Measurements from ENCODE around the gene CYP4F3. TPM values are rescaled to one million over a fixed set of nuclear protein-coding genes. Genes with fewer than 3 reads are reported as not detected.
"Not testable (repeated sequence)": the region's sequence is repeated elsewhere in the genome, so short reads cannot be mapped to it uniquely, and the experiment has no call there.

CYP4F3 gene
- total RNA-seq, 2 donors from 2014 or later: 0.24 to 0.62 TPM

DNA sequence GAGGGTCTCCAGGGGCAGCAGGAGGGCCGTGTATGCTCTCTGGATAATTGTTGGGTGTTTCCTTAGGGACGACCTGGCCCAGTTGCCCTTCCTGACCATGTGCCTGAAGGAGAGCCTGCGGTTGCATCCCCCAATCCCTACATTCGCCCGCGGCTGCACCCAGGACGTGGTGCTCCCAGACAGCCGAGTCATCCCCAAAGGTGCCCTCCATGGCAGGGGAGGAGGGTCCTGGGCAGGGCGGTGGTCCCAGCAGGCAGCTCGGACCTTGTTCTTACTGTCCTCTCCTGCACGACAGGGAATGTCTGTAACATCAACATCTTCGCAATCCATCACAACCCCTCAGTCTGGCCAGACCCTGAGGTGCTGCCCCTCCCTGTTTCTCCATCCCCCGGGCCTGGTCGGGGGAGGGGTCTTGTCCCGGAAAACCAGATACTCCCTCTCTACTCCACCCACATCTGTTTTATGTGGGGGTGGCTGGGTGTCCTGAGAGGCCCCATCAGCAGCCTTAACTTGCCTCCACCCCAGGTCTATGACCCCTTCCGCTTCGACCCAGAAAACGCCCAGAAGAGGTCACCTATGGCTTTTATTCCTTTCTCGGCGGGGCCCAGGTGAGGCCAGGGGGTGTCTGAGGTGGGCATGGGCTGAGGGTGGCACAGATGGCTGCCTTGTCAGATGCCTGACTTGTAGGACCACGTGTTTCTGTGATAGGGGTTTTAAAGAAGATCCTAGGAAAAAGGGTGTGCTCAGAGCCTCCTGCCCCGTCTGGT lies 12.3 kb upstream of the CYP4F3 start:
- DNase-seq: no peak
- no peak for ATAC-seq
- intact Hi-C loops (cut with DNase I): loop anchor here (2.0 to 5.0 kb wide), 3 partner anchors 184 to 554 kb away; no protein-coding TSS in a partner anchor

DNA sequence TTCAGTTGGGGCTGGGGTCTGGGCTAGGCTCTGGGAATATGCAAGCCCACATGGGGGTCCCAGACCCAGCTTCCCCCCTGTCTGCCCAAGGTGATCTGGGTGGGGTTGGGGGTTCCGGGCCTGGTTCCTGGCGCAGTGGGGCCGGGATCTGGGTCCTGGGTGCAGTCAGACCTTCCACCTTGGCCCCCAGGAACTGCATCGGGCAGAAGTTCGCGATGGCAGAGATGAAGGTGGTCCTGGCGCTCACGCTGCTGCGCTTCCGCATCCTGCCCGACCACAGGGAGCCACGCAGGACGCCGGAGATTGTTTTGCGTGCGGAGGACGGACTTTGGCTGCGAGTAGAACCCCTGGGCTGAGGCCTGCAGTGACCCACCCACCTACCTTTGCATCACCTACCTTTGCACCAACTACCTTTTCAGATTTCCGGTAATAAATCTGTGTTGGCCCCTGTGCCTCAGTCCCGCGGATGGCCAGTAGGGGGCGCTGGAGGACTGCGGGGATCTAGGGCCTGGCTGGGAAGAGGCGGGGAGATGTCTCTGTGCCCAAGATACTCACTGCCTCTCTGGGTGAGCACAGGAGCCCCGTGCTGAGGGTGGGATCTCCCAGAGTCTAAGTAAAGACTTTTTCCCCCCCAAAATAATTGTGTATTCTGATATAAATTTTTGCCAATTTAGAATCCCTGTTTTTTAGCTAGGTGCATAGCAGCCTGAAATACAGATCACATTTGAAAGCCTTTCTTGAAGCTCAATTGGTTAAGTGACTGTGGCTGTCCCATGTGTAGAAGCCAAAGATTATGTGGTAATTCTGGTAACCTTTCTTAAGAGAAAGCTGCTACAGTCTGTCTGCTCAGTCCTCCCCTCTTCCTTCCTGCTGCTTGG lies 11.5 kb upstream of the CYP4F3 start:
- ATAC-seq (peak; percentile 90 to 91), DNase-seq (peak; percentile 82)
- intact Hi-C loops (cut with DNase I): loop anchor here (2.0 to 5.0 kb wide), 3 partner anchors 183 to 554 kb away; no protein-coding TSS in a partner anchor

DNA sequence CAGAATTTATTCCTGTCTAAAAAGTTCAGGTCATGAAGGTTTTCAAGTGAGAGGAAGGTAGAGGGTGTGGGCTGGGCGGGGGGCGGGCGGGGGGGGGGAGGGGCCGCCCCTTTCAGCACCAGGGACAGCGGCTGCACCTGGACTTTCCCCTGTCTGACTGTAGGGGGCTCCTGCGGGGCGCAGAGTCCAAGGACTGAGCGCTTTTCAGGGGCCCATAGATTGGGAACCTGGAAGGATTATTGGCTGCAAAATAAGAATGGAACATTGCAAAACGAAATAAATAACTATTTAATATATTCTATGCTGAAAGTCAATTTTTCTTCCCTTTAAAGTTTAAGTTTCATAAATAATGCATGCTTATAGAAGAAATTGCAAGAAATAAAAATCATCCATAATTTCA lies 8.9 kb upstream of the CYP4F3 start:
- DNase-seq (peak; percentile 38), ATAC-seq (peak in 1 of 2 donors; percentile 23)
- intact Hi-C loops (cut with DNase I): loop anchor here in 1 of 2 donors (10.0 kb wide), 1 partner anchor 183 kb away; the partner anchor contains the start of gene OR10H1

DNA sequence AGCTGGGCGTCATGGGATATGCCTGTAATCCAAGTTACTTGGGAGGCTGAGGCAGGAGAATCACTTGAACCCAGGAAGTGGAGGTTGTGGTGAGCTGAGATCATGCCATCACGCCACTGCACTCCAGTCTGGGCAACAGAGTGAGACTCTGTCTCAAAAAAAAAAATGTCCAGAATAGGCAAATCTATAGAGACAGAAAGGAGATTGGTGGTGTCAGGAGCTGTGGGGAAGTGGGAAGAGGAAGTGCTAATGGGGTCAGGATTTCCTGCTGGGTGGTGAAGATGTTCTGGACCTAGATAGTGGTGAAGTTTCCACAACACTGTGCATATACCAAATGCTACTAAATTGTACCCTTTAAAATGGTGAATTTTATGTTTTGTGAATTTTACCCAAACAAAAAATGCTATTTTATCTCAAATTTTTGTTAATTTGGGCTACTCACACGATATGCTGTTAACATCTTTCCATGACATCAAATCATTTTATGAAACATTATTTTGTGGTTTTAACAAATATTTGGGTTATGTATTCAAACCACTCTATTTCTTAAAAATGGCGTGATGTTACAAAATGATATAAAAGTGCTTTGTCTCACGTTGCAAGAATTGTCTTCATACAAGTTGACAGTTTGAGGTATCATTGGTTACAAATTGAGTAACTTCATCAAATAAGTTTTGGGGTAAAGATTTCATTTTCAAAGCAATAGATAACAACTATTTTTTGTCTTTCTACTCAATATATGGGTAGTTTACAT lies 7.4 kb upstream of the CYP4F3 start:
- ATAC-seq (no peak), DNase-seq (no peak)
- intact Hi-C loops (cut with DNase I): loop anchor here in 1 of 2 donors (10.0 kb wide), 1 partner anchor 182 kb away; the partner anchor contains the start of gene OR10H1

DNA sequence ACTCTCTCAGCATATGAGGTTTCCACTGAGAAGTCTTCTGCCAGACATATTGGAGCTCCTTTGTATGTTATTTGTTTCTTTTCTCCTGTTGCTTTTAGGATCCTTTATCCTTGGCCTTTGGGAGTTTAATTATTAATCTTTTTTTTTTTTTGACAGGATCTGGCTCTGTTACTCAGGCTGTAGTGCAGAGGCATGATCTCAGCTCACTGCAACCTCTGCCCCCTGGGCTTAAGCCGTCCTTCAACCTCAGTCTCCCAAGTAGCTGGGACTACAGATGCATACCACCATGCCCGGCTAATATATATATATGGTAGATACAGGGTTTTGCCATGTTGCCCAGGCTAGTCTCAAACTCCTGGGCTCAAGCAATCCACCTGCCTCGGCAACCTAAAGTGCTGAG lies 6.6 kb upstream of the CYP4F3 start:
- no peak for DNase-seq
- no peak for ATAC-seq
- intact Hi-C loops (cut with DNase I): loop anchor here in 1 of 2 donors (10.0 kb wide), 1 partner anchor 181 kb away; the partner anchor contains the start of gene OR10H1

DNA sequence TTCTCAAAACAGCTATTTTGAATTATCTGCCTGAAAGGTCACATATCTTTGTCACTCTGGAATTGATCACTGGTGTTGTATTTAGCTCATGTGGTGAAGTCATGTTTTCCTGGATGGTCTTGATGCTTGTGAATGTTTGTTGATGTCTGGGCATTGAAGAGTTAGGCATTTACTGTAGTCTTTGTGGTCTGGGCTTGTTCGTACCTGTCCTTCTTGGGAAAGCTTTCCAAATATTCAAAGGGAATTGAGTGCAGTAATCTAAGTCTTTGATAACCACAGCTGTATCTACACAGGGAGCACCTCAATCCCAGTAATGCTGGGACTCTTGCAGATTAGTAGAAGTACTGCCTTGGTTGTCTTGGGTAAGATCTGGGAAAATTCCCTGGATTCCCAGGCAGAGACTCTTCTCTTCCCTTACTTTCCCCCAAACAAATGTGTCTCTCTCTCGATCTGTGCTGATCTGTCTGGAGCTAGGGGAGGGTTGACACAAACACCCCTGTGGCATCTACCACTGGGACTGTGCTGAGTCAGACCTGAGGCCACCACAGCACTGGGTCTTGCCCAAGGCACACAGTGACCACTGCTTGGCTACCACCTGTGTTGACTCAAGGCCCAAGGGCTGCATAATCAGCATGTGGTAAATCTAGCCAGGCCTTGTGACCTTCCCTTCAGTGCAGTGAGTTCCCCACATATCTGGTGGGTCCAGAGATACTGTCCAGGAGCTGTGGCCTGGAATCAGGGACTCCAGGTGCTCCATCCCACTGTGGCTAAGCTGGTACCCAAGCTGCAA lies 5.5 kb upstream of the CYP4F3 start:
- intact Hi-C loops (cut with DNase I): loop anchor here in 1 of 2 donors (10.0 kb wide), 1 partner anchor 180 kb away; the partner anchor contains the start of gene OR10H1
- ATAC-seq (no peak), DNase-seq (no peak)

DNA sequence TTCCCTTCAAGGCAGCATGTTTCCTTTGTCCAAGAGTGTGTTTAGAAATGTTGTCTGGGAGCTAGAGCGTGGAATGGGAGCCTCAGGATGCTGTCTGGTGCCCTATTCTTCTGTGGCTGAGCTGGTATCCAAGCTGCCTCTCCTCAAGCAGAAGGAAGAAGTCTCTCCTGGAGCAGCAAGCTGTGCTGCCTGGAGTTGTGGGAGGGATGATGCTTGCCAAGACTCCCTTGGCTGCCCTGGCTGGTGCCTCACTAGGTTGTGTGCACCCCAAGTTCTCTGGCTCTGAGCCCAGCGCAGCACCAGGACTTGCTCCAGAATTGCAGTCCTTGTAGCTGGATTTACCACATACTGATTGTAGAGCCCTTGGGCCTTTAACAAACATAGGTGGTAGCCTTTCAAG lies 4.7 kb upstream of the CYP4F3 start:
- no peak for DNase-seq
- no peak for ATAC-seq
- intact Hi-C loops (cut with DNase I): loop anchor here in 1 of 2 donors (10.0 kb wide), 1 partner anchor 179 kb away; the partner anchor contains the start of gene OR10H1

DNA sequence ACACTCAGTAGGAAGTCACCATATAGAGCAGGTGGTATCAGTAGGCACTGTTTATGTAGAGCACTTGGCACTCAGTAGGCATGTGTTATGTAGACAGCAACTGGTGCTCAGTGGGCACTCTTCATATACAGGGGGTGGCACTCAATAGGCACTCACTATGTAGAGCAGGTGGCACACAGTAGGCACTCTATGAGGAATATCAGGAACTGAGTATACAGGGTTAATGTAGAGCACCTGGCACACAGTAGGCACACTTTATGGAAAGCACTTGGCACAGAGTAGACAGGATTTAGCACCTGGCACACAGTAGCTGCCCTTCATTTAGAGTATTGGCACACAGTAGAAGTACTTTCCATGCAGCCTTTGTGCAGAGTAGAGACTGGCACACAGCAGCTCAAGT lies 1.1 kb upstream of the CYP4F3 start:
- intact Hi-C loops (cut with DNase I): loop anchor here in 1 of 2 donors (10.0 kb wide), 1 partner anchor 175 kb away; the partner anchor contains the start of gene OR10H1
- ATAC-seq: no peak
- DNase-seq: no peak

DNA sequence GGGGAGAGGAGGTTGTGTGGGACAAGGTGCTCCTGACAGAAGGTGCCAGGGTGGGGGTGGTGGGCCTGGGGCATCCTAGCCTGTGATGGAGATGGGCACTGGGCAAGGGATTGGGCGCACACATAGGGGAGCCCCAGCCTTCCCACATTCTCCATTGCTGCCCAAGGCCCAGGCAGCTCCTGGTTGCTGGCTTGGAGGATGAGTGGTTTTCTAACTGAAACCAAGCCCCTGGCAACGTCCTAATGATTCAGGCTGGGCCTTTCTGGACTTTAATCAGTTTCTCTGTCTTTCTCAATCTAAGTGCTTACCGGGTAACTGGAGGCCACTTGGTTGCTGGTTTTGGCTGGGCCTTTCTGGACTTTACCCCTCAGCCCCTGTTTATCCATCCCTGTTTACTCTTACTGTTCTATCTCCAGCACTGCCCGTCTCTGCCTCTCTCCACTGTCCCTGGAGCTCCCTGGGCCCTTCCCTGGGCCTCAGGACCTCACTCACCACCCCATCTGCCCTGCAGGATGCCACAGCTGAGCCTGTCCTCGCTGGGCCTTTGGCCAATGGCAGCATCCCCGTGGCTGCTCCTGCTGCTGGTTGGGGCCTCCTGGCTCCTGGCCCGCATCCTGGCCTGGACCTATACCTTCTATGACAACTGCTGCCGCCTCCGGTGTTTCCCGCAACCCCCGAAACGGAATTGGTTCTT lies 354 bp downstream of the CYP4F3 start:
- DNase-seq: no peak
- intact Hi-C loops (cut with DNase I): no loop called here
- peak in 1 of 2 donors; percentile 65 for ATAC-seq

DNA sequence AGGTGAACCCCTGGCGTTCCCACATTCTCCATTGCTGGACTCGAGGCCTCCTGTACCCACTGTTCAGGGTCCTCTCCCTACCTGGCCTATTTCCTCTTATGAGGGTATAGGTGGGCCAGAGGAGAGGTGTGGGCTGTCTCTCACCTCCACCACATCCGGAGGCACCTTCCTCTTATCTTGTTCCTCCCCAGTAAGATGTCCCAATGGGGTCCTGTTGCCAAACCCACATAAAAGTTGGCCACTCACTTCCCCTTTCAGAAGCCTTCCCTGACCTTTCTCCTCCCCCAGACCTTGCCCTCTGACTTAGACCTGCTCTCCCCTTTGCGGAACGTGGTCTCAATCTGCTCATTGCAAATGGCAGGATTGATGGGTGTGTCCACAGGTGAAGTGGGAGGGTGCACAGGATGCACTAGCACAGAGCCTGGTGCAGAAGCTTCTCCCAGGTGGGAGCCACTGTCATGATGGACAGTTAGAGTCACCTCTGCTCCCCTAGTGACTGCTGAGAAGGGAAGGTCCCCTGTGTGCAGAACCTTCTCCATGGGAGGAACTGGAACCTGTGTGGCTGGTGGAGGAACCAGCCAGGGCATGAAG lies 1.3 kb downstream of the CYP4F3 start:
- no peak for DNase-seq
- intact Hi-C loops (cut with DNase I): no loop called here
- ATAC-seq: no peak

DNA sequence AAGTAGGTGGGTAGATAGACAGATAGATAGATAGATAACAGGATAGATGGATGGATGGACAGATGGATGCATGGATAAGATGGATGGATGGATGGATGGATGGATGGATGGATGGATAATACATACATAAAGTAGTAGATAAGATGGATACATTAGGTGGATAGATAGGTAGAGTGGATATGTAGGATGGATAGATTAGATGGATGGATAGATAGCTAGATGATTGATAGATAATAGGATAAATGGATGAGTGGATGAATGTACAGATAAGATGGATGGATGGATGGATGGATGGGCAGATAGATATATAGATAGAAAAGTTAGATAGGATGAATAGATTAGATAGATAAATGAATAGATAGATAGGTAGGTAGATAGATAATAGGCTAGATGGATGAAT lies 2.1 kb downstream of the CYP4F3 start:
- intact Hi-C loops (cut with DNase I): no loop called here
- ATAC-seq (no peak), DNase-seq (no peak)

DNA sequence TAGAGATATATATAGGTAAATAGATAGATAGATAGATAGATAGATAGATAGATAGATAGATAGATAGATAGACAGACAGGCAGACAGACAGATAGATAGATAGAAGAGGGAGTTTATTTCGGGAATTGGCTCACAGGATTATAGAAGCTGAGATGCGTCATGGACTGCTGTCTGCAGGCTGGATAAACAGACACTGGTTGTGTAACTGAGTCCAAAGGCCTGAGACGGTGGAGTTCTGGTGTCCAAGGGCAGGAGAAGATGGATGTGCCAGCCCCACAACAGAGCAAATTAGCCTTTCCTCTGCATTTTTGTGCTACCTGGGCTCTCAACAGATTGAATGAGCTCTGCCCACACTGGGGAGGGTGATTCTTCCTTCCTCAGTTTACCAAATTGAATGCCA lies 2.7 kb downstream of the CYP4F3 start:
- ATAC-seq: no peak
- no peak for DNase-seq

DNA sequence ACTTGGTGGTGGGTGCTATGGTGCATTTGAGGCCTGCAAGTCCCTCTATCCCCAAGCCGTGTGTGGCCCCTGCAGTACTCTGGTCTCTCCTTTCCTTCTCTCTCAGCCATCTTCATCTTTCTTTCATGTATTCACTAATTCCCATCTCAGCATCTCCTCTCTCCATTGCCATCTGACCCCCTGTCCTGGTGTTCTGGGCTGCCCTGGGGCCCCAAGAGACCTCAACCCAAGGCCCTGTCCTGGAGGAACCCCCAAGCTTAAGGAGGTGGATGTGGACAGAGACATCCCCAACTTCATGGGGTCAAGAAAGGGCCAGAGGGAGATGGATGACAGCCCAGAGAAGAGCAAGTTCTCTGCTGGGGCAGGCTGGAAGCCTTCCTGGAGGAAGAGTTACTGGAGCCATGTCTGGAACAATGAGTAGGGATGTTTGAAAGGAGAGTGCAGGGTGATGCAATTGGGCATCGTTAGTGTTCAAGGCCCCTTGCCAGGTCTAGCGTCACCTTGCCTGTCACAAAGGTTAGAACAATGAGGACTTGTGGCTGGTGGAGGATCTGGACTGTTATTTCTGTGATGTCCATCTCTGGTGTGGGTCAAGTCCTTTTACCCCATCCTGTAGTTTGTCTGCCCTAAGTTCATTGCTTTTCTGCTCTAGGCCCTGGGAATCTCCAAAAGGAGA lies 3.5 kb downstream of the CYP4F3 start:
- DNase-seq (no peak), ATAC-seq (no peak)
- intact Hi-C loops (cut with DNase I): no loop called here

More for the DNA sequence above, 2.7 kb downstream of the CYP4F3 start:
- intact Hi-C loops (cut with DNase I): no loop called here

DNA sequence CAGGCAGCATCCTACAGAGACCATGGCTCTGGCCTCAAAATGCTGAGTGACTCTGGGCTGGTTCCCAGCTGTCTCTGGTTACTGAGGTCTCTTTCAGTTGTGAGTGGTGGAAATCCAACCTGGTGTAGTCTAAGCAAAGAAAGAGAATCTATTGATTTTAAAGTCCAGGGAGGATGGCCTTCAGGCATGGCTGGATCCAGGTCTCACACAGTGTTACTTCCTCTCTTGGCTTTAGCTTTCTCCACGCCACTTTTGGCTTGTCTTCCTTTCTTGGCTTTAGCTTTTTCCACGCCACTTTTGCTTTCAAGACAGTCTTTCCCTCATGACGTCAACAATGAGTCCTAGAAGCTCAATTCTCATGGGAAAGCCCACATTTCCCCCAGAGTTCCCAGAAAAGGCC lies 4.1 kb downstream of the CYP4F3 start:
- ATAC-seq (no peak), DNase-seq (no peak)
- intact Hi-C loops (cut with DNase I): no loop called here

DNA sequence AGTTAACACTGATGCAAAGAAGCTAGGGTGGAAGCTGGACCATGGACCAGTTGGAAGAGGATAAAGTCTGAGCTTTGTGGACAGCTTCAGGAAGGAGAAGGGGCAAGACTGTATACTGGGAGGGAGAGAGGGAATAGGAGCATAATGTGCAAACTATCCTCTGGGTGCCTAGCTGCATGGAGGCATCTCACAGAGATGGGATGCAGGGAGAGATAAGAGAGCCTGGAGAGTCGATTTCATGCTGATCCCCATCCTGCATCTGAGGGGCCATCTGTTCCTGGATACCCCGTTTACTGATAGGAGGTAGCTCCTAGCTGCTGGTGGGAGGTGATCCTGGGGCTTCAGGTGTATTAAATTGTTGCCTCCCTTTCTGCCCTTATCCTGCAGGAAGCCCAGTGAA lies 8.8 kb downstream of the CYP4F3 start:
- ATAC-seq (no peak), DNase-seq (no peak)
- intact Hi-C loops (cut with DNase I): no loop called here

DNA sequence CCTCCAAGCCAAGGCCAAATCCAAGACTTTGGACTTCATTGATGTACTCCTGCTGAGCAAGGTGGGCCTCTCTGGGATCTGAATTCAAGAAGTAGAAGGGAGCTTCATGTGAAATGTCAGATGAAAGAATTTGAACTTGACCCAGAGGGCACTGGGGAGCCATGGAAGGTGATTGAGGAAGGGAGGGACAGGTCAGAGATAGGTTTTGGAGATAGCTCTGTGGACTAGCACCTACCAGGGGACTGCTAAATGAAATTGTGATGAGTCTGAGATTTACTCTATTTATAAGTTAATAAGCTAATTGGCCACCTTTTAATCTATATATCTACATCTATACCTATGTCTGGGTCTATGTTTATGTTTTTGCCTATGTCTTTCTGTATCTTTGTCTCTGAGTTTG lies 9.4 kb downstream of the CYP4F3 start:
- DNase-seq; intact Hi-C loops (cut with DNase I); ATAC-seq: not testable (repeated sequence)

DNA sequence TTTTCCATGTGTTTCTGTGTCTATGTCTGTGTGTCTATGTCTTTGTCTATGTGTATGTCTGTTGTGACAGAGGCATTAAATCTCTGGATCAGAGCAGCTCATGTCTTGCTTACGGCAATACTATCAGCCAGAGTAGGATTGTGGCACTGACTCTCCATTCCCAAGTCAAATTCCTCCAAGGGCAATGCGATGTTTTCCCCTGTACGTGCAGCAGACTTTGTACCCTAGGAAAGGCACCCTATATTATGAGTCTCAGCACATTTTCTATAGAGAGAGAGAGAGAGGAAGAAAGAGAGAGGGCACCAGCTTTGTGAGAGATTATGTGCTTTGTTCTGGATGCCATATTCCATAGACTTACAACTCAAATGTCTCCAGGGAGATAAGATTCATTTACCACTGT lies 11.1 kb downstream of the CYP4F3 start:
- ATAC-seq (no peak), DNase-seq (no peak)
- intact Hi-C loops (cut with DNase I): no loop called here

All from left cardiac atrium (tissue), 4 donors.